GM08714 (cell line): ENCODE results near the gene KLF6.

ENCODE experiments used
- H3K4me3 ChIP-seq: fragments of 200-500 bp; sonication (Bioruptor generic); 2 replicates; pipeline ENCODE4 v1.5.1; 2014; ENCODE audit warnings: mild to moderate bottlenecking, low read length, inconsistent platforms
- ZNF274 ChIP-seq: IDR thresholded peaks from 2 replicates; pipeline ENCODE4 v1.6.1; 2012; ENCODE audit warnings: mild to moderate bottlenecking, low read depth, low read length

KLF6 gene

GRCh38 chr10:3787816-3788215, 2.8 kb upstream of the KLF6 start:
- TF ChIP-seq ZNF274, result no peak
- no peak overlapping the region for H3K4me3 ChIP-seq

GRCh38 chr10:3787016-3787400, 2.0 kb upstream of the KLF6 start:
- H3K4me3 ChIP-seq, result no peak overlapping the region
- TF ChIP-seq ZNF274, result no peak

- TF ChIP-seq ZNF274, result no peak
- H3K4me3 ChIP-seq, result no peak overlapping the region
These were observed 1.4 kb upstream of the KLF6 start for GRCh38 chr10:3786295-3787015.

- no peak for TF ChIP-seq ZNF274
These were observed 852 bp upstream of the KLF6 start for GRCh38 chr10:3785851-3786271.

DNA sequence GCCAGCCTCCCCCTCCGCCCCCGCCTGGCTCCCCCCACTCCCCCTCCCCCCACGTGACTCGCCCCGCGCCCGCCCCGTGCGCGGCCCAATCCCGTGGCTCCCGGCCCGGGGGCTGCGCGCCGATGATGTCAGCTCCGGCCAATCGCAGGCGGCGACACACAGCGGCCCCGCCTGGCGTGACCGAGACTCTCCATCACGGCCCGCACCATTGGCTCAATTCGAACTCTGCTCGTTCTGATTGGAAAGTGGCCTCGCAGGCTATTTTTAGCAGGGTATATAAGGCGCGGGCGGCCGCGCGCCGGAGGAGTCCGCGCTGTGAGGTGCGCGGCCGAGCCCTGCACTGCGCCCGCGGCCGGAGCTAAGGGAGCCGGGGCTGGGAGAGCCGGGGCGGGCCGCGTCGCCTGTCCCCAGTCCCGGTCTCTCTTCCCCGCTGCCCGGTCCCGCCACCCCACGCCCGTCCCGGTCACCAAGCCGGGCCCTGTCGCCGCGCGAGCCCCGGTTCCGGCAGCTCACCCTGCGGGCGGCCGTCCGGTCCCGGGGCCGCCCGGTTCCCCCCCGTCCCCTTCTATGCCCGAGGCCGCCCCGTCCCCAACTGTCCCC, 342 bp upstream of the KLF6 start:
- no peak for TF ChIP-seq ZNF274
- peak overlapping the region; percentile 57 for H3K4me3 ChIP-seq

More at GRCh38 chr10:3785851-3786271, 852 bp upstream of the KLF6 start:
- peak overlapping the region; percentile 57 for H3K4me3 ChIP-seq

GRCh38 chr10:3783682-3784432, 1.2 kb downstream of the KLF6 start:
- TF ChIP-seq ZNF274, result no peak
- peak overlapping the region; percentile 92 for H3K4me3 ChIP-seq

- TF ChIP-seq ZNF274, result no peak
- H3K4me3 ChIP-seq, result peak overlapping the region; percentile 92
These were observed 1.7 kb downstream of the KLF6 start for GRCh38 chr10:3783316-3783681.

- no peak for TF ChIP-seq ZNF274
- H3K4me3 ChIP-seq, result peak overlapping the region; percentile 92
These were observed 2.3 kb downstream of the KLF6 start for GRCh38 chr10:3782451-3783315.

DNA sequence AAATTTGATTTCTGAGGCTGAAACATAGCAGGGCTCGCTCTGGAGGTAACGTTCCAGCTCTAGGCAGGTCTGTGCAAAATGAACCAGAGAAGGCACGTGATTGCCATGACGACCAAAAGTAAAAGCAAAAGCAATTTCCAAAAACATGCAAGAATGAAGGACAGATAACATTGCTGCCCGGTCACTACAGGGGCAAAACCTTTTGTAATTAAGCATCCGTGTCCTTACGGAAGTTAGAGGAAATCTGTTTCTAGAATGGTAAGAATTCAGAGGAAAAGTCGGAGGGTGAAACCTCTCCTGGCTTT, 2.9 kb downstream of the KLF6 start:
- H3K4me3 ChIP-seq, result peak overlapping the region; percentile 92
- no peak for TF ChIP-seq ZNF274

DNA sequence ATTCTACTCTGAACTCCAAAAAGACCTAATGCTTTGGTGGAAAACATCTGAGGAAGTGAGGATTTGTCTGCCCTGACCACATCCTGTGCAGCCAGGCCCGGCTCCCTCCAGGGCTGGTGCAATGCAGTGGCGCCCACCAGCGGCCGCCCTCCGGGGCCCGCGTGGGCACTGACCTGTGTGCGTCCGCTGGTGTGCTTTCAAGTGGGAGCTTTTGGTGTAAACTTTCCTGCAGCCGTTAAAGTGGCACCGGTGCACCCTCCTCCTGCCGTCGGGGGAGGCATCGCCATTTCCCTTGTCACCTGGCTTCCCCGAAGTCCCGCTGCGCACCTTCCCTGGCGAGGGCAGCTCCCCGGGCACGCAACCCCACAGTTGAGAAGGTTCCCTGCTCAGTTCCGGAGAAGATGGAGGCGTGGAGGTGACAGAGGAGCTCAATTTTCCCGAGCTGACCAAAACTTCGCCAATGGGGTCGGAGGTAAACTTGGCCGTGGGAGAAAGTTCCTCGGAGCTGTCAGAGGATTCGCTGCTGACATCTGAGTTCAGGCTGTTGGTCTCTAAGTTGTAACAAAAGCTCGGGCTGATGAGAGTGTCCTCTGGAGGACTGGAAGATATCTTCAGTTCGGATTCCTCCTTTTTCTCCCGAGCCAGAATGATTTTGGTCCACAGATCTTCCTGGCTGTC, 3.4 kb downstream of the KLF6 start:
- no peak for TF ChIP-seq ZNF274
- H3K4me3 ChIP-seq, result peak overlapping the region; percentile 92

DNA sequence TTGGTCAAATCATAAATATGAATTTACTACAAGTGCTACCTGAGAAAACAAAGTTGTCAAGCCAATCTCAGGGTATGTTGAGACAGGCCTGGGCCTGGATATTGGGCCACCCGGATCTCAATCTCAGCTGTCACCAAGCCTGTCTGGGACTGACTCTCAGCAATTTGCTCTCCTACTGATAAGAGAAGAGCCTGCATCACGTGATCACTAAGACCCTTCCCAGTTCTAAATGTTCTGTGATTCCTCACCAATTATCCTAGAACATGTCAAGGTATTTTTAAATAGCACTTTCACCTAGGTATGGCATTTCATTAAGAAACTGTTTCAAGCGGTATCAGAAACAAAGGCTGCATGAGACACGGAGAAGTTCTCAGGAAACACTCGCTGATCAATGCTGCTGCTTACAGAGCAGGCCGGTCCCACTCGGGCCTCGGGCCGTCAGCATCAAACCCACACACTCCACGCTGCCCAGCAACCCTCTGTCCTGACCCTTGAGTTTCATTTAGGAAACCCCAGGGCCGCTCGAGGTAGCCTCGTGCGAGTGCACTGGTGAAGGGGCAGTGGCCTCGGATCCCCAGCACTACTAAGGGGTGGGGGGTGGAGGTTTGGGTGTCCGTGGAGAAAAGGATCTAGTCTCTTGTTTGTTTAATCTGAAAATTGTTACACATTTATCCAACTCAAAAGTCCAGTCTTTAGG, 4.1 kb downstream of the KLF6 start:
- no peak for TF ChIP-seq ZNF274
- H3K4me3 ChIP-seq, result no peak overlapping the region

DNA sequence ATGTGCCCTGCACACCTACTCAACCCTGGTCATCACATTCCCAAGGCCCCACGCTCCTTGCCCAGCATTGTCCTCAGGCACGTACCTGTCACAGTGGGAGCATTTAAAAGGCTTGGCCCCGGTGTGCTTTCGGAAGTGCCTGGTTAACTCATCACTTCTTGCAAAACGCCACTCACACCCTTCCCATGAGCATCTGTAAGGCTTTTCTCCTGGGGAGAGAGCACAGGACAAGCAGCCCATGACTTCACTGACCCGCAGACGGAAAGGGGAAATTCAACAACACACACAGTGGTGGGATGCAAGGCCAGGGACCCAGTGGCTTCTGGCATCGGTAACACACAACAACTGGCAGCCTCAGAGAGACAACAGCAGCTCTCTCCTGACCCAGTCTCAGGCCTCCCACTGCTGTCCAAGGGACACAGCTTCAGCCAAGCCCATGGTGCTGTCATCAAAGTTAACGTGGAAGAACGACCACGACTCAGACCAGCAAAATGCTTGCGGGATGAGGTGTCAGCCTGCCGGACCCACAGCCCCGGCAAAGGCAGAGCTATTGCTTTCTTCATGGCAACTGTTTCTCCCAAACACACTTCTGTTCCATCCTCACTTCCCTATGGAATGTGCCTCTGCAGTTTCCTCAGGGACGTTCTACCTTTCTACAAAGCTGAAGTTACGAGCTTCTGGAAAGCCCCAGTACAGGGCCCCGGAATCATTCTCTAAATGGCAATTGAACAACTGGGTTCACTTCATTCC, 4.8 kb downstream of the KLF6 start:
- no peak overlapping the region for H3K4me3 ChIP-seq
- TF ChIP-seq ZNF274, result no peak
